Measurements from ENCODE around the gene WIZ.

The WIZ gene

DNA sequence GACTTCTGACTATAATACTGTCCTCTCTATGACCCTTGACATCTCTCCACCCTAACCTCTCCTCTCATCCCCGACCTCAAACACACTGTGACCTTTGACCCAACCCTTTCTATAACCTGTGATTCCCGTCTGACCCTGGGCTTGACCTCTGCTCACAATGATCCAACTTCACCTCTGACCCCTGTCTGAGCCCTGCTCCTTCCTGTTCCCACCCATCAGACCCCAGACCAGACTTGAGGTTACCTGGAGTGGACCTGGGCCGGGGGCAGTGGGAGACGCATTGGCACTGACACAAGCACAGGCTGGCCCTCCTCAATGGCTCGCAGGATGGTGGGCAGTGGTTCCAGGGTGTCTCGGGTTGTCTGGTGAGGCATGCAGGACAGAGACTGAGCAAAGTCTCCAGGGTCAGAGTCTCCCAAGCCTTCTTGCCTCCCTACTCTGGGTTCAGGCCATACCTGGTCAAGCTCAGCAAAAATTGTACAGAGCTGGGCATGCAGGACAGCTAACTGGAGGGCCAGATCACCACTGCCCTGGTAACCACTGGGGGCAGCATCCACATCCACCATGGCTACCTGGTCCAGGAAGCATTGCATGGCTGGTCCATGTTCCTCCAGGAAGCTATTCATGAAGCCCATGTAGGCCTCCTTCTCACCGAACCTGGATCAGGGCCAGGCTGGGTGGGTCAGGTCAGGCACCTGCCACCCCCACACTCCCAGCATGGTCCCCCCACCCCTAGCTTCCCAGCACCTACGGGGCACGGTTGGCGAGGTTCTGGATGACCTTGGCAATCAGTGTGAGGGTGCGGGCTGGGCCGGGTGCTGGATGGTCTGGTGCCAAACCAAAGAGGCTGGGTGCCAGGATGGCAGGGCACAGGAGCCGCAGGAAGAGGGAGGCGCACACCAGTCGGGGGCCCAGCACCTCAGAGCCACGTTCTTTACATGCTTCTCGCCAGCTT lies 4.4 kb upstream of the WIZ start:
- Histone ChIP-seq H3K9me3 (ENCODE audit: control insufficient read depth, insufficient read depth, low read depth, low read length) (no peaks in the 10 kb centered on the region), H3K36me3 (ENCODE audit: control insufficient read depth in 2 of 2, insufficient read depth in 1 of 2, low read length in 2 of 2) (no peaks in the 10 kb centered on the region), H3K27ac (ENCODE audit: extremely low read depth, low read depth, low read length) (no peak overlapping the region), H3K4me3 (ENCODE audit: low read depth, low read length) (no peak overlapping the region), H3K4me1 (ENCODE audit: control insufficient read depth, insufficient read depth, low read length) (peaks cover under 1% of the 10 kb centered on the region)
- CTCF ChIA-PET: interaction anchor here (0.7 to 1.2 kb wide), 3 partner anchors 9 to 96 kb away, joined by 3 to 4 read pairs (median 3); no protein-coding TSS in a partner anchor
- POLR2A ChIA-PET: interaction anchor here (0.6 to 1.2 kb wide), 3 partner anchors 35 to 1096 kb away, joined by 3 to 7 read pairs (median 6); partner anchors contain the start of gene AKAP8L
- TF ChIP-seq ZNF157 (tag by site-specific recombination; IDR thresholded peaks at IDR 0.05) (no peak), ZNF664 (tag by site-specific recombination; IDR thresholded peaks at IDR 0.05) (no peak), ZFP37 (tag by site-specific recombination; IDR thresholded peaks at IDR 0.05) (no peak), ZNF560 (tag by site-specific recombination; IDR thresholded peaks at IDR 0.05; ENCODE audit: borderline replicate concordance) (no peak), BCL11B (tag by site-specific recombination; IDR thresholded peaks at IDR 0.05; ENCODE audit: low read depth) (peak; percentile 75; the same call in 1 of the 2 replicates)
- TF ChIP-seq, protein P1, sequence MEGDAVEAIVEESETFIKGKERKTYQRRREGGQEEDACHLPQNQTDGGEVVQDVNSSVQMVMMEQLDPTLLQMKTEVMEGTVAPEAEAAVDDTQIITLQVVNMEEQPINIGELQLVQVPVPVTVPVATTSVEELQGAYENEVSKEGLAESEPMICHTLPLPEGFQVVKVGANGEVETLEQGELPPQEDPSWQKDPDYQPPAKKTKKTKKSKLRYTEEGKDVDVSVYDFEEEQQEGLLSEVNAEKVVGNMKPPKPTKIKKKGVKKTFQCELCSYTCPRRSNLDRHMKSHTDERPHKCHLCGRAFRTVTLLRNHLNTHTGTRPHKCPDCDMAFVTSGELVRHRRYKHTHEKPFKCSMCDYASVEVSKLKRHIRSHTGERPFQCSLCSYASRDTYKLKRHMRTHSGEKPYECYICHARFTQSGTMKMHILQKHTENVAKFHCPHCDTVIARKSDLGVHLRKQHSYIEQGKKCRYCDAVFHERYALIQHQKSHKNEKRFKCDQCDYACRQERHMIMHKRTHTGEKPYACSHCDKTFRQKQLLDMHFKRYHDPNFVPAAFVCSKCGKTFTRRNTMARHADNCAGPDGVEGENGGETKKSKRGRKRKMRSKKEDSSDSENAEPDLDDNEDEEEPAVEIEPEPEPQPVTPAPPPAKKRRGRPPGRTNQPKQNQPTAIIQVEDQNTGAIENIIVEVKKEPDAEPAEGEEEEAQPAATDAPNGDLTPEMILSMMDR (tag by site-specific recombination; IDR thresholded peaks at IDR 0.05): peak; percentile 52

DNA sequence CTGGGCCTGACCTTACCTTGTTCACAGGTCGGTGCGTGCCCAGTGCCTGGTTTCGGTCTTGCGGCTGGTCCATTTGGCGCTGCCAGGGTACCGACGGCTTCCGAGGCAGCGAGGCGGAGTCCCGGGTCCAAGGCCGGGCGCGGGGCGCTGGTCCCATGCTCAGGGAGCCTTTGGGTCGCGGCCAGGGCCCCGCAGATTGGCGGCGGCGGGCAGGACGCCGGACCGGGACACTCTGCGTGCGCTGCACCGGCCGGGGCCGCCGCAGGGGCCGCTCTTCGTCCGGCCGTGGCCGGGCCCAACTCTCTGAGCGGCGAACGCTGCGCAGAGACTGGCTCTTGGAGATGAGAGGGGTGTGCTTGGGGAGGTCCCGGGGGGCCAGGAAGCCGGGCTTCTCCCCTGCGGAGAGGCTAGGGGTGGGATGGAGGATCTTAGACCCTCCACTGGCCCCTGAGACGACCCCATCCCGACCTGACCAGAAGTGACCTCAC lies 3.4 kb upstream of the WIZ start:
- POLR2A ChIA-PET: interaction anchor here (0.6 to 1.5 kb wide), 7 partner anchors 14 to 732 kb away, joined by 3 to 22 read pairs (median 3); partner anchors contain the start of genes AKAP8, AKAP8L and FAM32A
- H3K4me1 ChIP-seq (ENCODE audit: control insufficient read depth, insufficient read depth, low read length): peaks cover 2% of the 10 kb centered on the region
- no peaks in the 10 kb centered on the region for H3K9me3 ChIP-seq (ENCODE audit: control insufficient read depth, insufficient read depth, low read depth, low read length)
- no peak for TF ChIP-seq ZNF394 (tag by site-specific recombination; IDR thresholded peaks at IDR 0.05; ENCODE audit: borderline replicate concordance)
- TF ChIP-seq, protein P2, sequence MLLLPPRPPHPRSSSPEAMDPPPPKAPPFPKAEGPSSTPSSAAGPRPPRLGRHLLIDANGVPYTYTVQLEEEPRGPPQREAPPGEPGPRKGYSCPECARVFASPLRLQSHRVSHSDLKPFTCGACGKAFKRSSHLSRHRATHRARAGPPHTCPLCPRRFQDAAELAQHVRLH (tag by site-specific recombination; IDR thresholded peaks at IDR 0.05): 0 out of 2 replicates have a peak, but pooled peaks have one; percentile 3
- H3K36me3 ChIP-seq (ENCODE audit: control insufficient read depth in 2 of 2, insufficient read depth in 1 of 2, low read length in 2 of 2): no peaks in the 10 kb centered on the region
- CTCF ChIA-PET: no interaction called here
- no peak overlapping the region for H3K27ac ChIP-seq (ENCODE audit: extremely low read depth, low read depth, low read length)
- no peak overlapping the region for H3K4me3 ChIP-seq (ENCODE audit: low read depth, low read length)

DNA sequence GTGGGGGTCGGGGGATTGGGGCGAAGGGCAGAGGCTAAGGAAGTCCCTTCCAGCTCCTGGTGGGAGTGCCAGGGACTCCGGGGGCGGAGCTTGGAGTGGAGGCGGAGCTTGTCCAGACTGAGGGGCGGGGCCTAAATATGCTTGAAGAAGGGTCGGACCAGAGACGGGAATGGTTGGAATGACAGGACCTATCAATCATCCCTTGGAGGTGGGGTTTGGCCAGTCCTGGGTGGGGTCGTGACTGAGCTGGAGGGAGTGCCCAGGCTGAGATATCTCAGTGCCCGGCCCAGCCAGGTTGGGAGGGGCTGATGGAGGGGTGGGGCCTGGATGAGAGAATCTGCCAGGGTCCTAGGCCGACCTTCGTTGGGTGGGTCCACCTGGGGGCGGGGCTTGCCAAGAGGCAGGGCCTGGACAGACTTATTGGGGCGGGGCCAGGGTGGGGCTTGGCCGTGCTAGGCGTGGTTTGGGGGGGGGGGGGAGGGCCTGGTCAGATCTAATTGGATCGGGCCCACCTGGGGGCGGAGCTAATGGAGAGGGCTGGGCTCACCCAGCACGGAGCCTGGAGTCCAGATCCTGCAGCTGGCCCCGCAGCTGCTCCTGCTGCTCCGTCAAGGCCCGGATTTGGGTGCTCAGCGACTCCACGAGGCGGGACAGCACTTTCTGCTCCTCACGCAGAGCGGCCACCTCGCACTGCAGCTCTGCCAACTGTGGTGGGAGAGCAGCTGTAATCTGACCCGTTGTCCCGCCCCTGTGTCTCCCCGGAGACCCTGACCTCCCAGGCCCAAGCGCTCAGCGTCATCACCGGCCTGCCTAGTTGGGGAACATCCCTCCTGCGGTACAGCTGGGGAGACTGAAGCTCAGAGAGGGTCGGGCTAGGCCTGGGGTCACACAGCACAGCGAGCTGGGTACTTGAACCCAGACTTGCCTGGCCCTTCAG lies 2.6 kb upstream of the WIZ start:
- CTCF ChIA-PET: interaction anchor here (0.5 to 1.8 kb wide), 3 partner anchors 33 to 600 kb away, joined by 3 to 6 read pairs (median 4); partner anchors contain the start of gene AKAP8L
- peak; percentile 26 for TF ChIP-seq SP7 (tag by site-specific recombination; IDR thresholded peaks at IDR 0.05)
- TF ChIP-seq ZNF658 (tag by site-specific recombination; IDR thresholded peaks at IDR 0.05): no peak
- no peak for TF ChIP-seq EGR2 (tag by site-specific recombination; IDR thresholded peaks at IDR 0.05; ENCODE audit: low read depth)
- TF ChIP-seq ZFP41 (tag by site-specific recombination; IDR thresholded peaks at IDR 0.05; ENCODE audit: borderline replicate concordance): no peak
- TF ChIP-seq ZNF350 (tag by site-specific recombination; IDR thresholded peaks at IDR 0.05): no peak
- TF ChIP-seq GLI4 (tag by site-specific recombination; IDR thresholded peaks at IDR 0.05): no peak
- TF ChIP-seq ZNF843 (tag by site-specific recombination; IDR thresholded peaks at IDR 0.05): no peak
- TF ChIP-seq, protein P3, sequence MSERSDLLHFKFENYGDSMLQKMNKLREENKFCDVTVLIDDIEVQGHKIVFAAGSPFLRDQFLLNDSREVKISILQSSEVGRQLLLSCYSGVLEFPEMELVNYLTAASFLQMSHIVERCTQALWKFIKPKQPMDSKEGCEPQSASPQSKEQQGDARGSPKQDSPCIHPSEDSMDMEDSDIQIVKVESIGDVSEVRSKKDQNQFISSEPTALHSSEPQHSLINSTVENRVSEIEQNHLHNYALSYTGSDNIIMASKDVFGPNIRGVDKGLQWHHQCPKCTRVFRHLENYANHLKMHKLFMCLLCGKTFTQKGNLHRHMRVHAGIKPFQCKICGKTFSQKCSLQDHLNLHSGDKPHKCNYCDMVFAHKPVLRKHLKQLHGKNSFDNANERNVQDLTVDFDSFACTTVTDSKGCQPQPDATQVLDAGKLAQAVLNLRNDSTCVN (tag by site-specific recombination; optimal IDR thresholded peaks at IDR 0.05): no peak
- TF ChIP-seq, protein P4, sequence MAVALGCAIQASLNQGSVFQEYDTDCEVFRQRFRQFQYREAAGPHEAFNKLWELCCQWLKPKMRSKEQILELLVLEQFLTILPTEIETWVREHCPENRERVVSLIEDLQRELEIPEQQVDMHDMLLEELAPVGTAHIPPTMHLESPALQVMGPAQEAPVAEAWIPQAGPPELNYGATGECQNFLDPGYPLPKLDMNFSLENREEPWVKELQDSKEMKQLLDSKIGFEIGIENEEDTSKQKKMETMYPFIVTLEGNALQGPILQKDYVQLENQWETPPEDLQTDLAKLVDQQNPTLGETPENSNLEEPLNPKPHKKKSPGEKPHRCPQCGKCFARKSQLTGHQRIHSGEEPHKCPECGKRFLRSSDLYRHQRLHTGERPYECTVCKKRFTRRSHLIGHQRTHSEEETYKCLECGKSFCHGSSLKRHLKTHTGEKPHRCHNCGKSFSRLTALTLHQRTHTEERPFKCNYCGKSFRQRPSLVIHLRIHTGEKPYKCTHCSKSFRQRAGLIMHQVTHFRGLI (tag by site-specific recombination; IDR thresholded peaks at IDR 0.05): no peak
- no peak for TF ChIP-seq ZBTB17 (tag by site-specific recombination; IDR thresholded peaks at IDR 0.05)
- no peak for TF ChIP-seq ZNF610 (tag by site-specific recombination; IDR thresholded peaks at IDR 0.05; ENCODE audit: borderline replicate concordance)
- TF ChIP-seq IKZF3 (tag by site-specific recombination; IDR thresholded peaks at IDR 0.05): no peak
- TF ChIP-seq, protein P2 (tag by site-specific recombination; IDR thresholded peaks at IDR 0.05): 0 out of 2 replicates have a peak, but pooled peaks have one; percentile 37
- no peak for TF ChIP-seq ZNF311 (tag by site-specific recombination; IDR thresholded peaks at IDR 0.05; ENCODE audit: borderline replicate concordance)

More for the DNA sequence above, 2.6 kb upstream of the WIZ start:
- Histone ChIP-seq H3K36me3 (ENCODE audit: control insufficient read depth in 2 of 2, insufficient read depth in 1 of 2, low read length in 2 of 2) (peaks cover 0 to 5% of the 10 kb centered on the region in 2 experiments; a peak in 1 of 3 replicates), H3K4me3 (ENCODE audit: low read depth, low read length) (no peak overlapping the region), H3K4me1 (ENCODE audit: control insufficient read depth, insufficient read depth, low read length) (peaks cover 2% of the 10 kb centered on the region; the same call in 1 of the 2 replicates), H3K9me3 (ENCODE audit: control insufficient read depth, insufficient read depth, low read depth, low read length) (no peaks in the 10 kb centered on the region), H3K27ac (ENCODE audit: extremely low read depth, low read depth, low read length) (no peak overlapping the region)
- POLR2A ChIA-PET: interaction anchor here (0.6 to 1.5 kb wide), 8 partner anchors 15 to 733 kb away, joined by 3 to 22 read pairs (median 3); partner anchors contain the start of genes AKAP8, AKAP8L and FAM32A

Data from HEK293 (cell line).